ENCODE data around the gene TPP1.

The TPP1 gene

DNA sequence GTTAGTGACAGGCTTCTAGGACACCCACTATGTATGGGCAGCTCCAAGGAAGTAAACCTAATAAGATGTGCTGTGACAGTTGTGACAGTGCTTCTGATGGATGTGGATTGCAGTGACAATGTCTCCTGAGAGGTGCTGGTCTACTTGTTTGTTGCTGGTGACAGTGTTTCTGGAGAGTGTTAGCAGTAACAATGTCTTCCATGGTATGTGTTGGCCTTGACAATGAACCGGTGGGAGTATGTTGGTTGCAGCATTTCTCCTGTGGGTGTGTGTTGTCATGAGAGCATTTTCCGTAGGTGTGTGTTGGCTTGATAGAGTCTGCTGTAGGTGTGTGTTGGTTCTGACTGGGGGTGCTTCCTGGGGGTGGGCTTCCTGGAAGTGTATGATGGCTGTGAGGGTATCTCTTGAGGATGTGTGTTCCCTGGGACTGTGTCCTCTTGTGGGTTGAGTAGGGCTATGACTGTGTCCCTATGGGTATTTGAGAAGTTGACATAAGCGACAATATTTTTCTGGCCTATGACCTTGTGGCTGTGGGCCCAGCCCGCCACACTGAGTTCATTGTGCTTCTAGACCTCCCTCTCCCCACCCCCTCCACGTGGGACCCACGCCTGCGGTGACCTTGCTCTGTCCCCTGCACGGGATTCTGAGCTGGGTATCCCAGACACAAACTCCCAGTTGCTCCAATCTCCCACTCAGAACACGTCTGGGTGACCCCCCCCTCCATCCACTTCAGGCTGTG lies 35.2 kb upstream of the TPP1 start:
- no peak for TF ChIP-seq POLR2A (IDR thresholded peaks at IDR 0.05; ENCODE audit: low read depth, low read length)
- DNase-seq (ENCODE audit: insufficient read length, low spot score) (no peak), FAIRE-seq (no peak)

DNA sequence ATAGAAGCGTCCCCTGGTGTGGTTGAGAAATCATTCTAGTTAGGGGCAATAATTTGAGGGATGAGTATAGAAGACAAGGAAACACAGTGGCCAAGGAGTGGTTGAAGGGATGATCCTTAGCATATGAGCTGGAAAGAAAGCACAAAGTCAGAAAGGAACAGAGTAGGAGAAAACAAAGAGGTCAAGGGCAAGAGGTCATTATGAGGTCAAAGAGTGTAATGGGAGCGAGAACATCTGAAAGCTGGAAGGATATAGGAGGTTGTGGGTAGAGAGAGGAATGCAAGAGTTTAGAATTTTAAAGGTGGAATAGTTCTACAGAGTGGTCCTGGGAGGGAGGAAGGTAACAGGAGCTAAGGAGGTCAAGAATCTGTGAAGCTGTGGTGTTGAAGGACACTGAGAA lies 34.4 kb upstream of the TPP1 start:
- DNase-seq (ENCODE audit: insufficient read length, low spot score), result no peak
- TF ChIP-seq POLR2A (IDR thresholded peaks at IDR 0.05; ENCODE audit: low read depth, low read length), result no peak
- FAIRE-seq, result no peak

DNA sequence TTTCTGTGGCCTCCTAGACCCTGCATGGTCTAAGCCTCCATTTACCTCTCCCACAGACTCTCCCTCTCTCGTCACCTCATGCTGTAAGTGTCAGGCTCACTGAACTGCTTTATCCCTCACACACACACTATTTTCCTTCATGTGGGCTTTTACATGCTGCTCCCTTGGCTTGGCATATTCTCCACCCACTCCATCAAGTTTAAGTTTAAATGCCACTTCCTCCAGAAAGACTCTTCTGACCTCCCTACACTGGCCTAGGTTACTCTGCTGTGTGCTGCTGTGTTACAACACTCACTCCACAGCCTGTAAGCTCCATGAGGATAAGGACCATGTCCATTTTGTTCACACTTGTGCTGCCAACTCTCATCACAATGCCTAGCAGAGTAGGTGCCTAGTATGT lies 33.9 kb upstream of the TPP1 start:
- DNase-seq (ENCODE audit: insufficient read length, low spot score) (no peak), FAIRE-seq (no peak)

DNA sequence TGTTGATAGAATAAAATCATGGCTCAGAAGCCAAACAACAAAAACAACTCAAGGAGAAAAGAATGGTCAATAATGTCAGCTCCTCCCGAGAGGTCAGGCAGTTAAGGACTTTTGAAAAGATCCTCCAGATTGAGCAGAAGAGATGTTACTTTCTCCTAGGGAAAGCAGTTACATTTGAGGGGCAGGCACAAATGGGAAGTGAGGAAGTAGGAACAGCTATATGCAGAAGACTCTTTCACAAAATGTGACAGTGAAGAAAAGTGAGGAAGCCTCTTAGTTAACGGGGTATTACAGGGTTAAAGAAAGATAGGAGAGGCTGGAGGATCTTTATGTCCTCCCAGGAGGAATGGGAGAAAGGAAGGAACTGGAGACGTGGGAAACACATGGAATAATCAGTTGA lies 33.0 kb upstream of the TPP1 start:
- DNase-seq (ENCODE audit: insufficient read length, low spot score) (no peak), FAIRE-seq (no peak)
- TF ChIP-seq POLR2A (IDR thresholded peaks at IDR 0.05; ENCODE audit: low read depth, low read length), result no peak

More for the DNA sequence above, 33.9 kb upstream of the TPP1 start:
- no peak for TF ChIP-seq POLR2A (IDR thresholded peaks at IDR 0.05; ENCODE audit: low read depth, low read length)

DNA sequence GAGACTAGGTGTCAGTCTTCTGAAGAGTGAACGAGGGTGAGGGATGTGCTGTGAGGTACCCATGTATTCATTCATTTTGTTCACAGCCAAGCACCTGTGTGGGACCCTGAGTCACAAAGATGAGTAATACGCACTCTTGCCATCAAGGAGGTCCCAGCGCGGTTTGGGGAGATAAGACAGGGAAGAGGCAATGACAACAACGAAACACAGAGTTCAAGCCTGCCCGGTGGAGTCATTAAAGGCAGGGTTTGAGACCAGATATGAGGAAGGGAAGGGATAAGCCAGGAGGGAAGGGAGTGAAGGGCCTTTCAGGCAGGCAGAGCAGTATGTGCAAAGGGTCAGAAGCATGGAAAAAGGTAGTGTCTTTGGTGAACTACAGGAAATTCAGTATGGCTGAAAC lies 31.8 kb upstream of the TPP1 start:
- DNase-seq (ENCODE audit: insufficient read length, low spot score) (no peak), FAIRE-seq (no peak)
- TF ChIP-seq POLR2A (IDR thresholded peaks at IDR 0.05; ENCODE audit: low read depth, low read length), result no peak

DNA sequence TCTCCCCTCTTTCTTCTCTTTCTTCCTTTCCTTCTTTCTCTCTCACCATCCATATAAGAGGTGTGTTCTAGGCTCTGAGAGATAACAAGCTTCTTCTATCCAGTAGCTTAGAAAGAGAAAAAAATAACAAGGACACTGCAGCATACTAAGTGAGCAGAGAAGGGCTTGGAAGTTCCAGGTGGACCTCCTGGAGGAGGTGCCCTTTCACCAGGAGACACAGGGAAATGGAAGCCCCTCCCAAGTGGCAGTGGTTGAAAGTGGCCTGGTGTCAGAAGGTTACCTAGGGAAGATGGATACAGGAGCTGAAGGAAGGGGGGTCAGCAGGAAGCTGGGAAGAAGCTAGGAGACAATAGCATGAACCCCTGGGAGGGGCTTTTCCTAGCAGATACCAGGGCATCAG lies 30.9 kb upstream of the TPP1 start:
- DNase-seq (ENCODE audit: insufficient read length, low spot score) (no peak), FAIRE-seq (no peak)
- TF ChIP-seq POLR2A (IDR thresholded peaks at IDR 0.05; ENCODE audit: low read depth, low read length), result no peak

DNA sequence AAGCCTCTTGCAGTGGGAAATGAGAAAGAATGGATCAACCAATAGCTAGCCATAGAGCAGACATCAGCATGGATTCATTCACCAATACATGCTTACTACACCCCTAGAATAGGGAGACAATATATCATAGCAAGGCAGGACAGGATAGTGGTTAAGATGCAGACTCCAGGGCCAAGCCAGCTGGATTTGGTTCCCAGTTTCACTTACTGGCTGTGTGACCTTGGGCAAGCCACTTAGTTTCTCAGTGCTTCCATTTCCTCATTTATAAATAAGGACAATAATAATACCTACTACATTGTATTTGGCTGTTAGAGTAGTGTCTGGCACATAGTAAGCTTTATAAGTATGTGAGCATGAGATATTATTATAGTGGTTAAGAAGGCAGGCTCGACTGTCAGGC lies 29.3 kb upstream of the TPP1 start:
- FAIRE-seq (no peak), DNase-seq (ENCODE audit: insufficient read length, low spot score) (no peak)
- no peak for TF ChIP-seq POLR2A (IDR thresholded peaks at IDR 0.05; ENCODE audit: low read depth, low read length)

DNA sequence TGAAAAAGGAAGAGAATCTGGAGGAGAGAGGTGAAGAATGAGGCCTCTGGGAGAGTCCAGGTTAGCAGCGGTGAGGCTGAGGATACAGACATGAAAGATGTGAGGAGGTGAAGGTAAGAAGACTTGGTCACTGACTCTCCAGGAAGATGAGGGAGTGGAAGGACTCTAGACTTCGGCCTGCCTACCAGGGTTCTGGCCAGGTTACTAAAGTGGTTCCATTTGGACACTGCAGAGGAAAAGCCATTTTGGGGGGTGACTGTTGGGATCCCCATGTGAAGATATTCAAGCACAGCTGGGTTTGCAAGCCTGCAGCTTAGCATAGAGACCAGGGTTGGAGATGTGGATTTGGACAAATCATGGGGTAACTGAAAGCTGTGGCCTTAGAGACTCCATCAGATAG lies 28.6 kb upstream of the TPP1 start:
- TF ChIP-seq POLR2A (IDR thresholded peaks at IDR 0.05; ENCODE audit: low read depth, low read length), result no peak
- no peak for DNase-seq (ENCODE audit: insufficient read length, low spot score)
- no peak for FAIRE-seq

DNA sequence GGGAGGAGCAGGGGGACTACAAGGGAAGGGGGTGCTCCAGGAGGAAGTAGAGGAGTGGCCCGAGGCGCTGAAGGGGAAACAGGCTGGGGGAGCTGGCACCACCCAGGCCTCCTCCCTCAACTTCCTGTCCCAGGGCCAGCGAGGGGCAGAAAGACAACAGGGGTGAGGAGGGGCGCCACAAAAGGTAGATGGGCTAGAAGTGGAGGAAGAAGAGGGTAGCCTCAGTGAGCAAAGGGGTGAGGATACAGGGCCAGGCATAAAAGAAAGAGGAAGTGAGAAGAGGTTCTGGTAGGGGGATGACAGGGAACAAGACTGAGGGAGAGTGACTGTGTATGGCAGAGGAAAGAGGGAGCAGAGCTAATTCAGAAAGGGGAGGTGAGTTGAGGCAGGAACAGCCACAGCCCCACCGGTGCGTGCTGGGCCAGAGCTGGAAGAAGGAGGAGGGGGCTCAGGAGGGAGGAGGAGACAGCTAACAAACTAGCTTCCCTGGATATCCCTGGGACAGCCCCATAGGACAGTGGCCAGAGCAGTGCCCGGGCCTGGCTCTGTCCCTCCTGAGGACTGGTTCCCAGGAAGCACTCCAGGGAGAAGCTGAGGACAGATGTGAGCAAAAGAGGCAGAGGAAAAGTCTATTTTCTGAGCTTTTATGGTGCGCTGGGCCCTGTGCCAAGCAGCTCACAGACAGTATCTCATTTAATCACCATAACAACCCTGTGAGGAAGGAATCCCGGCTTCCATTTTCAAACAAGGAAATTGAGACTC lies 27.9 kb upstream of the TPP1 start:
- no peak for FAIRE-seq
- no peak for TF ChIP-seq POLR2A (IDR thresholded peaks at IDR 0.05; ENCODE audit: low read depth, low read length)
- no peak for DNase-seq (ENCODE audit: insufficient read length, low spot score)

DNA sequence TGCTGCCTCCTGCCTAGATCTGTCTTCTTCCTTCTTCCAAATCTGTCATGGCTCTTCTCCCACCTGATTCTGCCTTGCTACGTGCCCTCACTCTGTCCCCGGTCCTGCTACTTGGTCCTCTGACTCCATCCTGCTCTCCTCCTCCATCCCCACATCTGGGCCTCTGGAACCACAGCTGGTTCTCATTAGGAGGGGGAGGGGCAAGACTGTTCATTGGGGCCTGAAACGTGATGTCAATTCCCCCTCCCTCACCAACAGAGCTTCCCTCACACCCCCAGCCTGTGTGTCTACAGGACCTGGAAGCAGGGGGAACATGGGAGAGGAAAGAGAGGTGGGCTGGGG lies 27.3 kb upstream of the TPP1 start:
- no peak for FAIRE-seq

DNA sequence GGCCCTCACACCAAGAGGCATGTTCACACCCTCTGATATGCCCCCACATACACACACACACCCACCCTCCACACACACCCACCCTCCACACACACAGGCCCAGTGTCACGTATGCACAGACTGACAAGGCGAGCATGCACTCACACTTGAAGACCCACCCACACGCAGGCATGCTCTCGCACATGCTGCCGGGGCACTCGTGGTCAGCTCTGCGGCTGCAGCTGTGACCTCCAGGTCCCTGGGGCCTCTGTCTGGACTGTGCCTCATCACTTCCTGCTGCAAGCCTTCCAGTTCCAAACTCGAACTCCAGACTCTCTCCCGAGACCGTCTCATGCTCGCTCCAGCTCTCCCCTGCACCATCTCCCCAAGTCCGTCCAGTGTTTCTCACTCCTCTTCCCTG lies 26.8 kb upstream of the TPP1 start:
- TF ChIP-seq POLR2A (IDR thresholded peaks at IDR 0.05; ENCODE audit: low read depth, low read length), result no peak
- FAIRE-seq (no peak), DNase-seq (ENCODE audit: insufficient read length, low spot score) (no peak)

More for the DNA sequence above, 27.3 kb upstream of the TPP1 start:
- no peak for DNase-seq (ENCODE audit: insufficient read length, low spot score)
- TF ChIP-seq POLR2A (IDR thresholded peaks at IDR 0.05; ENCODE audit: low read depth, low read length), result no peak

DNA sequence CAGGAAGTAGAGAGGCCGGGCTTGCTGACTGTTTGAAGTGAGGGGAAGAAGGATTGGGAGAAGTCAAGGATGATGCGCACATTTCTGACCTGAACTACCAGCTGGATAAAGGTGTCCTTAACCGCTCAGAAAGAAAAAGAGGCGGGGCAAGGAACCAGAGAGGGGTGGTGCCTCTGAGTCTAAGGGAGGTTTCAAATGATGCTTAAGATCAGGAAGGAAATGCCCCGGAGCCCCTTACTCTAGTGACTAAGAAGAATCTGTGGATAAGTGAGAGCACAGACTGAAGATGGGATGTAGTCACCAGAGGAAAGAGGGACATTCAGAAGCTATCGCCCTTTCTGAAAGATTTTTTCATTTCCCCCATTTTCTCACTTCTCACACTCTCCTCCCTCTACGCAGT lies 23.7 kb upstream of the TPP1 start:
- FAIRE-seq (no peak), DNase-seq (ENCODE audit: insufficient read length, low spot score) (no peak)
- no peak for TF ChIP-seq POLR2A (IDR thresholded peaks at IDR 0.05; ENCODE audit: low read depth, low read length)

DNA sequence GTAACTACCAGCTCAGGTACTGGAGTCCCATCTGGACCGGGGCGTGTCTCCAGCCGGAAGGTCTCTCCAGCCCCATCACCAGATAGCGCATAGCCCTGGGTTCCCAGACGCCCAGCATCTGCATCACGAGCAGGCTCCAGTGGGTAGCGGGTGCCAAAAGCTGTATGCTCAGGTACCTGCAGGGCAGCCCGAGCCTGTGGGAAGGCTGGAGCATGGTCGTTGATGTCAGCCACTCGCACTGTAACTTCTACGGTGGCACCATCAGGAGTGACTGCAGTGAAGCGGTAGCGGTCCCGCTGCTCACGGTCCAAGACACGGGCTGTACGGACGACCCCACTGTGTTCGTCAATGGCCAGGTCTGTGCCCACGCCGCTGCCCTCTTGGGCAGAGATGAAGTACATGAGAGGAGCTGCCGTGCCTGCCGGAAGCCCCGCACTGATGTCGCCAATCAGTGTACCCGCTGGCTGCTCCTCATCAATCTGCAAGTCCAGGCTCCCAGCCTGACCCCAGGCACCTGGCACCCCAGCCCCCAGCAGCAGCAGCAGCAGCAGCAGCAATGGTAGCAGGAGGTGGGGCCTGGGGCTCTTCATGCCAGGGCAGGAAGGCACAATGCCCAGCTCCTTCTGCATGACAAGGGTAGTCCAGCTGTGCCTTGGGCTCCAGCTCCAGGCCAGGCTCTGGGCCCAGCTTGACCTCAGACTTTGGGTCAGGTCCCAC lies 21.9 kb upstream of the TPP1 start:
- FAIRE-seq (no peak), DNase-seq (ENCODE audit: insufficient read length, low spot score) (no peak)
- no peak for TF ChIP-seq POLR2A (IDR thresholded peaks at IDR 0.05; ENCODE audit: low read depth, low read length)
